Breast epithelium (tissue), 4 donors: Measurements from ENCODE around the gene GTF3C4. TPM values are rescaled to one million over a fixed set of nuclear protein-coding genes. Genes with fewer than 3 reads are reported as not detected.

ENCODE experiments used
- DNase-seq, 2 donors: peaks; one replicate each; pipeline ENCODE4 v3.0.0-alpha.2; 2019; ENCODE audit warnings: low spot score in 2 of 2
- H3K27ac ChIP-seq, 2 donors: fragments of 200-600 bp; sonication (generic) in 1 of 2; one replicate each; pipeline ENCODE4 v1.5.1; 2016 to 2019; ENCODE audit warnings: mild to moderate bottlenecking in 1 of 2
- H3K27me3 ChIP-seq, 2 donors: fragments of 200-600 bp; sonication (generic) in 1 of 2; one replicate each; pipeline versions ENCODE4 v1.5.1 to v1.6.0; 2017 to 2019; ENCODE audit warnings: control low read depth in 1 of 2, mild to moderate bottlenecking in 1 of 2
- H3K36me3 ChIP-seq: fragments of 200-600 bp; one replicate; pipeline ENCODE4 v1.5.1; 2019
- H3K4me1 ChIP-seq, 2 donors: fragments of 200-600 bp; sonication (generic); one replicate each; pipeline ENCODE4 v1.5.1; 2016 to 2019; ENCODE audit warnings: control low read depth in 1 of 2
- H3K4me3 ChIP-seq, 3 donors: fragments of 200-600 bp; sonication (generic); 1 replicate in 2 of 3; 2 replicates in 1 of 3; pipeline ENCODE4 v1.5.1; 2016 to 2019; ENCODE audit warnings: mild to moderate bottlenecking in 3 of 3, moderate library complexity in 2 of 3
- H3K9me3 ChIP-seq, 2 donors: fragments of 200-600 bp; sonication (generic) in 1 of 2; one replicate each; pipeline ENCODE4 v1.5.1; 2016 to 2019; ENCODE audit warnings: control low read depth in 1 of 2
- POLR2A ChIP-seq: fragments of 450-650 bp; IDR thresholded peaks from one replicate; pipeline ENCODE4 v1.6.1; 2016; ENCODE audit warnings: antibody characterized with exemption, mild to moderate bottlenecking, moderate library complexity
- POLR2AphosphoS5 ChIP-seq, 3 donors: sonication (generic); formaldehyde crosslinking; IDR thresholded peaks; one replicate each; pipeline ENCODE4 v1.6.1; 2017; ENCODE audit warnings: antibody characterized with exemption in 3 of 3
- intact Hi-C: fragments of 100-400 bp; cut with DNase I; formaldehyde crosslinking; loops from one replicate; pipeline ENCODE4 v1.15.1; 2023; ENCODE audit warnings: low total_unique reads
- total RNA-seq, 3 donors: library from RNA; depleted of rRNA; stranded (reverse); fragments of >200 nt; gene quantifications; one replicate each; pipeline ENCODE4 v1.1.0, GENCODE V29; 2016
- TF ChIP-seq, protein P1 (sequence below), 3 donors: fragments of 450-650 bp; IDR thresholded peaks; one replicate each; pipeline ENCODE4 v1.5.1; 2016 to 2017; ENCODE audit warnings: antibody characterized with exemption in 3 of 3, mild to moderate bottlenecking in 3 of 3, moderate library complexity in 3 of 3

Gene GTF3C4
- total RNA-seq, 3 donors from 2014 or later: 9.3 to 19.6 (median 13.4) TPM

DNA sequence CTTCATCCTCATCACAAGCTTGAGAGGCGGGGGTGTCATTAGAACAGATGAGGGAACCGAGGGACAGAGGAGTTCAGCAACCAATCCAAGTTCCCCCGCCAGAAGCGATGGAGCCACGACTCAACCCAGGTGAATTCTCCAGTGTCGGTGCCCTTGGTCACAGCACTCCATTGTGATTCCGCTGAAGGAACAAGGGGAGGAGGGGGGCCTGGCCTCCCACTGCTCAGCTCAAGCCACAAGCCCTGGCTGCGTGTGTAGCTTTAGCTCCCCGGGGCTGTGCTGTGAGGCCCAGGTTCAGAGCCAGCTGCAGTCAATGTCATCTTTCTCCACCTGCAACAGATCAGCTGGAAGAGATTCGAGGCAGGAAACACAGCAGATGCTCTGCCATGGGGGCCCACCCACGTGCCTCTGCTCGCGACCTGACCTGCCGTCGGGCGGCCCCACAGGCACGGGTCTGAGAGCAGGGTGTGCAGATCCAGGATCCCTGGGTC is 72.6 kb downstream of the GTF3C4 start:
- peaks cover 0 to 3% of the 10 kb centered on the region in 2 donors for H3K27me3 ChIP-seq
- no peak for DNase-seq
- no peaks in the 10 kb centered on the region for H3K4me1 ChIP-seq
- H3K9me3 ChIP-seq: no peaks in the 10 kb centered on the region
- intact Hi-C loops: no loop called here
- no peaks in the 10 kb centered on the region for H3K36me3 ChIP-seq
- TF ChIP-seq POLR2A (no peak), POLR2AphosphoS5 (IDR thresholded peaks at IDR 0.05) (no peak)
- TF ChIP-seq, protein P1, sequence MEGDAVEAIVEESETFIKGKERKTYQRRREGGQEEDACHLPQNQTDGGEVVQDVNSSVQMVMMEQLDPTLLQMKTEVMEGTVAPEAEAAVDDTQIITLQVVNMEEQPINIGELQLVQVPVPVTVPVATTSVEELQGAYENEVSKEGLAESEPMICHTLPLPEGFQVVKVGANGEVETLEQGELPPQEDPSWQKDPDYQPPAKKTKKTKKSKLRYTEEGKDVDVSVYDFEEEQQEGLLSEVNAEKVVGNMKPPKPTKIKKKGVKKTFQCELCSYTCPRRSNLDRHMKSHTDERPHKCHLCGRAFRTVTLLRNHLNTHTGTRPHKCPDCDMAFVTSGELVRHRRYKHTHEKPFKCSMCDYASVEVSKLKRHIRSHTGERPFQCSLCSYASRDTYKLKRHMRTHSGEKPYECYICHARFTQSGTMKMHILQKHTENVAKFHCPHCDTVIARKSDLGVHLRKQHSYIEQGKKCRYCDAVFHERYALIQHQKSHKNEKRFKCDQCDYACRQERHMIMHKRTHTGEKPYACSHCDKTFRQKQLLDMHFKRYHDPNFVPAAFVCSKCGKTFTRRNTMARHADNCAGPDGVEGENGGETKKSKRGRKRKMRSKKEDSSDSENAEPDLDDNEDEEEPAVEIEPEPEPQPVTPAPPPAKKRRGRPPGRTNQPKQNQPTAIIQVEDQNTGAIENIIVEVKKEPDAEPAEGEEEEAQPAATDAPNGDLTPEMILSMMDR (IDR thresholded peaks at IDR 0.05): no peak
- no peak overlapping the region for H3K4me3 ChIP-seq
- no peak overlapping the region for H3K27ac ChIP-seq

DNA sequence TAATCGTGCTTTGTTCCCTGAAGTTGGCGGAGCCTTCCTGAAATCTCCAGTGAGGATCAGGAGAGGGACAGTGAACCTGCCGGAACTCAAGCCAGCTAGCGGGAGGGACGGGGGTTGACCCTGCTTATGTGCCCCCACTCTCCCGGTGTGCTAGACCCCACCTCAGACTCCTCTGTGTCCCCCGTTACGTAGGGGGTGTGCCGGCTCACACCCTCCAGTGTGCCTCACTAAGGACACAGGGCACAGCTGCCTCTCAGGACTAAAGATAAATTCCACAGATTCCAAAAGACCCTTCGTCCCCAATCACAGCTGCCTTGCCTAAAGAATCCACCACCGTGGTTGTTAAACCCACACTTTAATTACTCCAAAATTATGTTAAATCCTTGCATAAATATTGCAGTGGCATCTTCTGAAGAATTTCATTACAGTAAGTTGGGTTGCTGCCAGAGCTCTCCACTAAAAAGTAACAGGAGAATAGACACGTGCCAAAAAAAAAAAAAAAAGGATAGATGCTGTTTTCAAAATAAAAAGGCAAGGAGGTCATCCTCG is 73.7 kb downstream of the GTF3C4 start:
- no peaks in the 10 kb centered on the region for H3K4me1 ChIP-seq

More for the DNA sequence above, 73.7 kb downstream of the GTF3C4 start:
- Histone ChIP-seq H3K36me3 (no peaks in the 10 kb centered on the region), H3K9me3 (no peaks in the 10 kb centered on the region), H3K27me3 (peaks cover 0 to 3% of the 10 kb centered on the region in 2 donors), H3K4me3 (no peak overlapping the region), H3K27ac (no peak overlapping the region)
- TF ChIP-seq POLR2A (no peak), POLR2AphosphoS5 (IDR thresholded peaks at IDR 0.05) (no peak)
- TF ChIP-seq, protein P1 (IDR thresholded peaks at IDR 0.05): no peak
- intact Hi-C loops: no loop called here
- DNase-seq: no peak

Other genes with a start within 250 kb of the GTF3C4 start
- gene BARHL1, start 87.9 kb upstream of the GTF3C4 start, total RNA-seq: not detected
- gene DDX31, start 481 bp upstream of the GTF3C4 start, total RNA-seq: 10 to 100 TPM; 10.2 to 23.6 (median 19.0) TPM
- gene AK8, start 207.8 kb downstream of the GTF3C4 start, total RNA-seq: 1 to 10 TPM in 2 of 3 donors, under 1 TPM in 1; 0.66 to 2.6 (median 1.0) TPM
- 1 to 10 TPM; 2.9 to 5.4 (median 5.0) TPM for gene SPACA9, start 208.4 kb downstream of the GTF3C4 start, total RNA-seq